Endothelial cell of hepatic sinusoid (primary cell): Measurements from ENCODE around the gene BCR.

Experiments
- in situ Hi-C: cut with HindIII; loops from 2 replicates; pipeline ENCODE4 v1.10.0; 2017; ENCODE audit warnings: low sequenced_read_pairs

Gene BCR

DNA sequence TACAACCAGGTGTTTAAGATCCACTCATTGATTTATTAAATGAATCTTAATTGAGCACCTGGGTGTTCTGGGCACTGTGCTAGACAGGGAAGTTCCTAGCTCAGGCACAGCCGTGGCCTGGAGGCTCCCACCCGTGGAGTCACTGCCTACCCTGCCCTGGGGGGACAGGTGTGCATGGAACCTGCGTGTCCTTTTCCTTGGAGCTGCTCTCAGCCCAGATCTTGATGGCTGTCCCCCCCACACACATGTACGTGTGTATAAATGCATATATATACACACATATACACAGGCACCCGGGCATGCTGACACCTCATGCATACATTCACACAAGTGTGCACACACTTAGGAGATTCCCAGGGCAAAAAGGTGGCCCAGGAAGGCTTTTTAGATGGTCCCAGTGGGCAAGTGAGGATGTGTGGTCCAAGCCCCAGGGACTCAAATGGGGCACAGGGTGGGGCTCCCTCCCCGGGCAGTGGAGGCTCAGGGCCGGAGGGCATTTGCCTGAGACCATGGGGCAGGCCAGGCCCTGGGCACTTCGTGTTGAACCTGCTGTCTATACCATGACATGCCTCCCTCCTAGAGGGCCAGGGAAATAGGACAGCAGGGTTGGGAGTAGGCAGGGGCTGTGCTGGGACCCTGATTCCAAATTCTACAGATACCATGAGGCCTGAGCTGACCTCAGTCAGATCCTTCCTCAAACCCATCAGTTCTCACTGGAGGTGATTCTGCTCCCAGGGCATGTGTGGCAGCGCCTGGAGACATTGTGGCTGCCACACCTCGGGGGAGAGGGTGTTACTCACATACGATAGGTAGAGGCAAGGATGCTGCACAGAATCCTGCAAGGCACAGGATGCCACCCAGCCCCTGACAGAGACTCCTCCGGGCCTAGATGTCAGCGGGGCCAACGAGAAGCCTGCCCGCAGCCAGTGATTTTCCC lies 77.8 kb downstream of the BCR start:
- in situ Hi-C loops = no loop called here

DNA sequence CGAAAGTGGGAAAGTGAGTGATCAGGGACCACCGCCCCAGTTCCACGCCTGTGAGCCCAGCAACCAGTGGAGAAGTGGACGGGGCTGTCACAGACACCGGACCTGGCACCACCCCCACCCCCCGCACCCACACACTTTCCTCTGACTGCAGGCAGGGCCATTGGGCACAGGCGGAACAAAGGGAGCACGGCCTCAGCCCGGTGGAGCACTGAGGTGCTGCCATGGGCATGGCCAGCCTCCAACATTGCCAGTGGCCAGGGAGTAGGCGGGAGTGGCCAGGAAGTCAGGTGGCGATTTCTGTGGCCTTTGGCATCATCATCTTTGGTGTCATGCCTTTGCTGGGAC lies 78.5 kb downstream of the BCR start:
- in situ Hi-C loops = no loop called here

DNA sequence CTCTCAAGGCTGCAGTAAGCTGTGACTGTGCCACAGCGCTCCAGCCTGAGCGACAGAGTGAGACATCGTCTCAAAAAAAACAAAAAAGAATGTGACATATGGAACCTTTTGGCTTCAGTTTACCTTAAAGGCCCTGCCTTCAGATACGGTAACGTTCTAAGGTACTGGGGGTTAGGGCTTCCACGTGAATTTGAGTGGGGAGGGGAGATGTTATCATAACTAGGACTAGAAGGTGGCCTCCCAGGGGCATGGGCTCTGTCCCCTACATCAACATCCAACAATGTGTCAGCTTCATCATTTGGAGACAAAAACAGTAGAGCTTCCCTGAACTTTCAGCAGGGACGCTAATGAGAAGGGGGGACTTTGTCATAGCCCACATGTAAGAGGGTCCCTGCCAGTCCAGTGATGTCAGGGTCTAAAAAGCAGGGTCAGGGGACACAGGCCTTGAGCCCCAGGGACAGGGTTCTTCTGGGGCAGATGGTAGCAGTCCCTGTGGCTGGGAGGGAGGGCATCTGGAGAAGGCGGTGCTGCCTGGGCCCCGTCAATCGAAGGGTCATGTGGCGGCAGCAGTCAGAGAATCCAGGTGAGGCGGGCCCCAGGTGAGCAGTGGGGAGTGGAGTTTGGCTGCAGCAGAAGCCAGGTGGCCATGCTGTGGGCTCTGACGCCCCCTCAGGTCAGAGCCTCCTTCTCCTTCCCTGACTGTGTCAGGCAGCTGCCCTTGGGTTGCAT lies 79.8 kb downstream of the BCR start:
- in situ Hi-C loops = no loop called here

DNA sequence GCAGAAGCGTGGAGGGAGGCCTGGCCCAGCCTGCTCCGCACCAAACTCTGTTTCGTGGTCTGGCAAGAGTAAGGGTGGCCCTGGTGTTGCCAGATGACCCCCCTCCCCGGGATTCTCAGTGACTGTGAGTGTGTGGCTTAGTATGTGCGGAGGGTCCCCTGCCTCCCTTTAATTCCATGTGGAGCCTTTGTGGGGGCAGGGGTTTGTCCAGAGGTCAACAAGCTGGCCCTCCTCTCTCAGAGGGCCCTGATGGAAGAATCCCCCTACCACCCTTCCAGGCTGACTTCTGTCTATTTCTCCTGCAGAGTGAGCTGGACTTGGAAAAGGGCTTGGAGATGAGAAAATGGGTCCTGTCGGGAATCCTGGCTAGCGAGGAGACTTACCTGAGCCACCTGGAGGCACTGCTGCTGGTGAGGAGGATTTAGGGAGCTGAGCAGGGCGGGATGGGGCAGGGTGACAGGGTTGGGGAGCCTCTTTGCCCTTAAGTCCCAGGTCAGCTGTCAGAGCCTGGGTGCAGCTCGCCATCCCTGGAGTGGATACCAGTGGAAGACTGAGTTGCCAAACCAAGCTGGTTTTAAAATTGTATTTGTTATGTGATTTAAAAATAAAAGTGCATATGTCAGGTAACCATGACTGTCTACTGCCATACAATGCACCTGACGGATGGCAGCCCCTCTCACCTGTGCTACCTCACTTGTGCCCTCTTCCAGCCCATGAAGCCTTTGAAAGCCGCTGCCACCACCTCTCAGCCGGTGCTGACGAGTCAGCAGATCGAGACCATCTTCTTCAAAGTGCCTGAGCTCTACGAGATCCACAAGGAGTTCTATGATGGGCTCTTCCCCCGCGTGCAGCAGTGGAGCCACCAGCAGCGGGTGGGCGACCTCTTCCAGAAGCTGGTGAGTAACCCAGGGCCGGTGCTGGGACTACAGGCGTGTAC lies 80.6 kb downstream of the BCR start:
- in situ Hi-C loops = no loop called here

DNA sequence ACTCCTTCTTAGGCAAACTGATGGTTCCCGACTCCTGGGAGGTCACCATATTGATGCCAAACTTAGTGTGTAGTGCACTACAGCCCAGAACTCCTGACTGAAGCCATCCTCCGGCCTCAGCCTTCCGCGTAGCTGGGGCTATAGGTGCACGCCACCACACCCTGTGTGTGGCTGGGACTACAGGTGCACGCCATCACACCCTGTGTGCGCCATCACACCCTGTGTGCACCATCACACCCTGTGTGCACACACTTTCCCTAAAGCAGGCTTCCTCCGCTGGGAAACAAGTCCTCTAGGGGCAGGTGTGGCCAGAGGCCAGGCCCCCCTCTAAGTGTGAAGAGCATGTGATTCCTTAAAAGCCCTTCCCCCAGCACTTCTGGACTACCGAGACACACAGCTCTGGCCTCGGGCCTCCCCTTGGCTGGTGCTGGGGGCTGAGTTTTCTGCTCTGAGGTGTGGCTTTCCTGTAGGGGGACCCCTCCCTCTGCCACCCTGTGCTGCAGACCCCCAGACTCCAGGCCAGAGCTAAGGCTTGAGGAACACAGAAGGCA lies 81.7 kb downstream of the BCR start:
- in situ Hi-C loops = no loop called here

DNA sequence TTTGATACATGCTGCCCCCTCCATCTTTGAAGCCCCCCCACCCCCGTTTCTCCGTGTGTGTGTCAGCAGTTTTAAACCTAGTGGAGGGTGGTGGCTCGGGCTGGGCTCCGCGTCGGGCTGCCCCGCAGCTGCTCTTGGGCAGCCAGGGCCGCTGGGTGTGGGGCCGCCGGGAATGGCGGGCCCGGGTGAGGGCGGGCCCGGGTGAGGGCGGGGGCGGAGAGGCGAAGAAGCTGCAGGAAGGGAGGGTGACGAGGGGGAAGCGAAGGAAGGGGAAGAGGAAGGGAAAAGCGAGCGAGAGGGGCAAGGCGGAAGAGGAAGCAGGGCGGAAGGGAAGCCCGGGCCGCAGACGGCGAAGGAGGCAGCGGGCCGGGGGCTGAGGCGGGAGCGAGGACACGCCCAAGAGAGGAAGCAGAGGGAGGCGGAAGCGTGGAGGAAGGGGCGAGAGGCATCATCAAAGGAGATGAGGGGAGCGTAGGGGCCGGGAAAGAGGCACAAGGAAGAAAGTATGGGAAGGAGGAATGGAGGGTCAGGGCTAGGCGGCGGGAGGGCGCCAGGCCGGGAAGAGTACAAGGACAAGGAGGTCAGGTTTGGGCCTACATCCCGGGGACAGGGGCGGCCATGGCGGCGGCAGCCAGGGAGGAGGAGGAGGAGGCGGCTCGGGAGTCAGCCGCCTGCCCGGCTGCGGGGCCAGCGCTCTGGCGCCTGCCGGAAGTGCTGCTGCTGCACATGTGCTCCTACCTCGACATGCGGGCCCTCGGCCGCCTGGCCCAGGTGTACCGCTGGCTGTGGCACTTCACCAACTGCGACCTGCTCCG lies 82.4 kb downstream of the BCR start:
- in situ Hi-C loops = no loop called here

DNA sequence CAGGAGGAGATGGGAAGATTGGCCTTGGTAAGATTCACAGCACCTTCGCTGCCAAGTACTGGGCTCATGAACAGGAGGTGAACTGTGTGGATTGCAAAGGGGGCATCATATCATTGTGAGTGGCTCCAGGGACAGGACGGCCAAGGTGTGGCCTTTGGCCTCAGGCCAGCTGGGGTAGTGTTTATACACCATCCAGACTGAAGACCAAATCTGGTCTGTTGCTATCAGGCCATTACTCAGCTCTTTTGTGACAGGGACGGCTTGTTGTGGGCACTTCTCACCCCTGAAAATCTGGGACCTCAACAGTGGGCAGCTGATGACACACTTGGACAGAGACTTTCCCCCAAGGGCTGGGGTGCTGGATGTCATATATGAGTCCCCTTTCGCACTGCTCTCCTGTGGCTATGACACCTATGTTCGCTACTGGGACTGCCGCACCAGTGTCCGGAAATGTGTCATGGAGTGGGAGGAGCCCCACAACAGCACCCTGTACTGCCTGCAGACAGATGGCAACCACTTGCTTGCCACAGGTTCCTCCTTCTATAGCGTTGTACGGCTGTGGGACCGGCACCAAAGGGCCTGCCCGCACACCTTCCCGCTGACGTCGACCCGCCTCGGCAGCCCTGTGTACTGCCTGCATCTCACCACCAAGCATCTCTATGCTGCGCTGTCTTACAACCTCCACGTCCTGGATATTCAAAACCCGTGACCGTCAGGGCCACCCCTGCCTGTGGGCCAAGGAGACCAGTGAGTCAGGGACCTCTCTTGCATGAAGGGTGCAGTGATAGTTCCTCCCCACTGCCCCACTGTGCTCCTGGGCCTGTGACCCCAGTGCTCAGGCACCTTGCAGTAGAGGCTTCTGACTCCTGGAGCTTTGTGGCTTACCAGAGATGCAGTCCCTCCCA lies 83.6 kb downstream of the BCR start:
- in situ Hi-C loops = no loop called here

DNA sequence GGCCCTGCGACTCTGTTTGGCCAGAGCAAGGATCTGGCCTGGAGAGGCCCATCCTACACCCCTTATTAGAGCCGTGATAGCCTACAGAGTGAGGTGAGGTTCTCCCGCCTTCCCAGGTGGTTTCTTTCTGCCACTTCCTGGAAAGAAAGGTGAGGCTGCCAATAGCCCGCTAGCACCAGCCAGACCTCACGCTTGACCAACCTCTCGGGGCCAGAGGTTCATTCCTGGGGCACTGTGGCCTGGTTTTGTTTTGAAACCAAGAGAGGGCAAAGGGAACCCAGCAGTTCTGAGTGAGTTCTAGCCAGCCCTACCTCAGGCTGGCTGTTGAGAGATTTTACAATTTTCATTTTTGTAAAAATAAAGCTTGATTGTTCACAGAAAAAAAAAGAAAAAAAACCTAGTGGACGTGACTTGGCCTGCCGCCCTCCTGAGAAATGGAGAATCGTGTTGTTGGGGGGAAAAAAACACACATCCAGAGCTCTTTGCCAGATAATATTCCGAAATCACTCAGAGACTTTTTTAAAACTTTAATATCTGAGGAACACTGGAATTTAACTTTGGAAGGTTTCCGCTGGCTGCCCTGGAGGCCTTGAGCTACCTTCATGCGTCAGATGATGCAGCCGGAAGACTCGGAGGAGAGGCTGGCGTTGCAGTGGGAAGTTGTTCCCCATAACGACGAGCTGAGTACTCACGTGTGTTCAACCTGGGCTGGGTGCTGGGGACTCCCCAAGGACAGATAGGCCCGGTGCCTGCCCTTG lies 84.5 kb downstream of the BCR start:
- in situ Hi-C loops = no loop called here

DNA sequence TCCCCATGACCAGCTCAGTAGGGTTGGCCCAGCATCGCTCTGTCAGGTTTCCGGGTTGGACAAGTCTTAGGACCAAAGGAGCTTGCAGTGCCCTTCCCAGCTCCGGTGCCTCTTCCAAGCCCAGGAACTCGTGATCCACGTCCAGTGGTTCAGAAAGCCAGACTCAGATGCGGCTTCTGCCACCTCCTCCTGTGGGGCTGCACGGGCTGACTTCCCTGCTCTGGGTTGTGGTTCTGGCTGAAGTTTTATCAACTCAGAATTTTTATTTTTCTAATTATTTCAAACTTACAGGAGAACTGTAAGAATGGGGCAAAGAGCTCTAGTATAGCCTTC lies 85.0 kb downstream of the BCR start:
- in situ Hi-C loops = no loop called here

DNA sequence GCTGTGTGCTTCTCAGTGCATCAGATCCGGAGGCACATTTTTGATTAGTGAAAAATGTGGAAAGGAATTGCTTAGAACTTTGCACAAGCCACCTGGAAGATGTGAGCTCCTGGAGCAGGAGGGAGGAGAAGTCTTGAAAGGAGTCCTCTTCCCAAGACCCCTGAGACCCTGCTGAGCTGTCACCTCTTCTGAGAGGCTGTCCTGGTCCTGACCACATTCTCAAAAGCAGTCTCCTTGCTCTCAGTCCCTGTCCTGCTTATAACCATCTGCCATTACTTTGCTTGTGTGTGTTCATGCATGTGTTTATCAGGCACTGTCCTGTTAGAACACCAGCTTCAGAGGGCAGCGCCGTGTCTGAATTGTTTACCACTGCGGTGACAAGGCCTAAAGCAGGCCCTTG lies 86.5 kb downstream of the BCR start:
- in situ Hi-C loops = no loop called here

DNA sequence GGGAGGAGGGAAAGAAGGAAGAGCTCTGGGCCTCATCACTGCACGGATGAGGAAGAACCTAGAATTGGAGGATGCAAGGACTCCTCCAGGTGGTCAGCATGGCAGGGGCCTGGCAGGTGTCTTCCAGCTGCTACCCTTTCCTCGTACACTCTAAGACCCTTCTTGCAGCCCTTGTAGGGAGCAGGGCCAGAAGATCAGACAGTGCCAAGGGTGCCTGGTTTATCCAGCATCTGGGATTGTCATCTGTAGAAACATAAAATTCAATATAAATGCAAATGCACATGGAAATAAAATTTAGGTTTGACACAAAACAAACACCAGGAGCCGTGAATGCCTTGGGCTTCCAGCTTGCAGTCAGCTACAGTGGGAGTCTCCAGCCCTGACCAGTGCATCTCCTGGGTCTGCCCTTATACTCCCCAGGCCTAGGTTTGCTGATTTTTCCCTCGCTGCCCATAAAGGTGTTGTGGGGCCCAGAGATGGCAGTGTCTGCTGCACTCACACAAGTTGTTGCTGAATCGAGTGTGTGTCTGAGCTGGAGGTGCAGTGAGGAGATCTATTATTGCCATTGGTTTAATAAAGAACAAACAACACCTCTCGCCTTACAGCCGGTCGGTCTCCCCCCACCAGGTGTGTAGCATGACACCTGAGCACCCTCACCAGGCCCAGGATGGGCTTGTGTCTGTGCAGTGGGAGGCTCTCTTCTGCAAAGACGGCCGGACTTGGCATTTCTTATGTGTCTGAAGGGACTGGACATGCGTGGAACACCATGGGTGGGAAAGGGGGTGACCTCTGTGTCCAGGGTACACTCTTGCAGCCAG lies 87.1 kb downstream of the BCR start:
- in situ Hi-C loops = no loop called here

DNA sequence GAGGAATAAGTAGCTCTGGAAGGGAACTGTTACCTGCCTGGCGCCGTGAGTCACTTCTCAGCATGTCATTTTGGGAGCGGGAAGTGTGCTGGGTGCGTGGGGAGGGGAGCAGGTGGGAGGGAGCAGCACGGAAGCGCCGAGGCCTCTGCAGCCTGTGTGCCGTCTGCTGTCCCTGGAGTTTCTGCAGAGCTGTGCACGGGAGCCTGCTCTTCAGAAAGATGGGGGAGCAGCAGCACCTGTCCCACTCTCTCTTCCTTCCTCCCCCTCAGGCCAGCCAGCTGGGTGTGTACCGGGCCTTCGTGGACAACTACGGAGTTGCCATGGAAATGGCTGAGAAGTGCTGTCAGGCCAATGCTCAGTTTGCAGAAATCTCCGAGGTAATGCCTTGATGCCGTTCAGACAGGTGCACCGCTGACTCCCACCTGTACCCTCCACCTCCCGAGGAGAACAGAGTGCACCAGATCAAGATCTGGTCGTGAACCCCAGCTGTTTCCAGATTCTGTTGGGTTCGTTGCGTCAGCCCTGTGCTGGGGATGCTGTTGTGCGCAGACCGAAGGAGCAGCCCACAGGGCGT lies 87.9 kb downstream of the BCR start:
- in situ Hi-C loops = no loop called here

DNA sequence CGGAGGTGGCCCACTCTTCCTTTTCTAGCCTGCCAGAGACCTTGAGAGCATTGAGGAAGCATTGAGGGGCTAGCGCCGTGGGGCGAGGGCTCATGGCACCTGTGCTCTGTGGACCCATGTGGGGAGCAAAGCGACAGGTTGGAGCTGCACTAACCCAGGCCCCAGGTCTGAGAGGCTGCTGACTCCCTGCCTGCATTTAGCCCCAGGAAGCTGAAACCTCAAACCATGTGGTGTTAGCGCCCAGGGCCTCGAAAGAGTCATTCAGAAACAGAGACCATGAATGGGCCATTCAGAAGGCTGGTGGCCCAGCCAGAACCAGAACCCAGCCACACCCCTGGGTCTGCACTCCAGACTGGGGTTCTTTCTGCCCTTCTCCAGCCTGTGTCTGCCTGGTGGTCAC lies 88.6 kb downstream of the BCR start:
- in situ Hi-C loops = no loop called here

DNA sequence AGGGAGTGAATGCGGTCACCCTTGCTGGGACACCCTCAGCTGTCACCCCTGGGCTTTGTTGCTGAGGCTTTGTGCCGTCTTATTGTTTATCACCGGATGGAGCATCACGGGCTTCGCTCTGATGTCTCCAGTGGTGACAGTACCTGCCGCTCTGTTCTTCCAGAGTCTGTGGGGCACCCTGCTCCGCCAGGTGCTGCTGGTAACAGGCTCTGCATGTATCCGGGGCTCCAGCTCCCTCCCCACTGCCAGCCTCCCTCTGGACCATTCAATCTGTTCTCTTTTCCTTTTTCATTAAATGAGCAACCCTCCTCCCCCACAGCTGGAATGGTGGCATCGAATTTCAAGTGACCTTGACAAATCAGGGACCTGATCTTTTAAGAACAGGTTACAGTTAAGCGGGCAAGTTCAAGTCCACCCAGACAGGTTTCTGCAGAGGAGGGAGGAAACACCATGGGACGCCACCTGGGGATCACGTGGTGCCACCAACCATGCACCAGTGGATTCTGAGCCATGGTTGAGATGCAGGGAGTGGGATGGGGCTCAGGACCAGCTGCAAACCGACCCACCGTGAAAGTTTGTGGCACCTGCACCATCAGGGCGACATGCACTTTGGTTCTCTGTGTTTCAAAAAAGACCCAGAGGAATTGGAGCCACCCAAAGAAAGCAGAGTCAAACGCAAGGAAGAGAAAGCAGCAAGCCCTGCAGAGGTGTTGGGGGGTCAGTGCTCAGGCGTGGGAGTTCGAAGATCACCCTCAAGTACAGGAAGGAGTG lies 89.3 kb downstream of the BCR start:
- in situ Hi-C loops = no loop called here

DNA sequence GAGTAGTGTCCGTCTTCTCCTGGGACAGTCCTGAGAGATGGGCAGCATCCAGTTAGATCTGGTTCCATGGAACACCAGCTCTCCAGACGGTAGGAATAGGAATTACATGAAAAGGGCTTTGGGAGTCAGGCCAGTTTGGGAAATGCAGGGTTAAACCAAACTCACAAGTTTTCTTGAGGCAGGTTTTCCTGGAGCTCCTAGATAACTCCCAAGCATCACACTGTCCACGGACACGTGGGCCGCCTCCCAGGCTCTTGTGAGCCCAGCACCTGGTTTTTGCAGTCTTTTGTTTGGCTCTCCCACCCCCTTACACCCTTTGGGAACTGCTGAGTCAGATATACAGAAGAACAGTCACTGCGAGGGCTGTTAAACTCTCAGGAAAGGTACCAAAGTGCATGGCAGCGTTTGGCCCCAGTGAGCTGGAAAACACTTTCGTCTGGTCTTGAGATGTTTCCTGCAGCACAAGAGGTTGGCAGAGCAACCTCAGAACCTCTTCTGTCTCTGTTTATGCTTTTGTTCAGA lies 90.0 kb downstream of the BCR start:
- in situ Hi-C loops = no loop called here
